Measurements from ENCODE around the gene TEKTIP1. TPM values are rescaled to one million over a fixed set of nuclear protein-coding genes. Genes with fewer than 3 reads are reported as not detected.

TEKTIP1 gene
- total RNA-seq, 1 experiment from 2014 or later: 2.7 TPM

- CTCF ChIA-PET: interaction anchor here (0.7 kb wide), 1 partner anchor 91 kb away, joined by 7 read pairs; no protein-coding TSS in a partner anchor
- H3K4me1 Mint-ChIP-seq (ENCODE audit: low read depth, unreplicated experiment): no peaks in the 10 kb centered on the region
- H3K36me3 Mint-ChIP-seq (ENCODE audit: insufficient read depth, unreplicated experiment): peaks cover 72% of the 10 kb centered on the region
- TF ChIP-seq CTCF (IDR thresholded peaks at IDR 0.05; ENCODE audit: unreplicated experiment): no peak
- no peak overlapping the region for H3K27ac Mint-ChIP-seq (ENCODE audit: unreplicated experiment)
- BruUV-seq (replicated peaks): no TSS peak
- H3K27me3 Mint-ChIP-seq (ENCODE audit: unreplicated experiment): no peaks in the 10 kb centered on the region
- intact Hi-C loops (cut with micrococcal nuclease; ENCODE audit: unreplicated experiment): no loop called here
- no peak overlapping the region for H3K4me3 Mint-ChIP-seq (ENCODE audit: low read depth, unreplicated experiment)
- H3K9me3 Mint-ChIP-seq (ENCODE audit: low read depth, unreplicated experiment): no peaks in the 10 kb centered on the region
- DNase-seq: no peak
Measured at GRCh38 chr19:3535563-3535965, 3.4 kb upstream of the TEKTIP1 start.

DNA sequence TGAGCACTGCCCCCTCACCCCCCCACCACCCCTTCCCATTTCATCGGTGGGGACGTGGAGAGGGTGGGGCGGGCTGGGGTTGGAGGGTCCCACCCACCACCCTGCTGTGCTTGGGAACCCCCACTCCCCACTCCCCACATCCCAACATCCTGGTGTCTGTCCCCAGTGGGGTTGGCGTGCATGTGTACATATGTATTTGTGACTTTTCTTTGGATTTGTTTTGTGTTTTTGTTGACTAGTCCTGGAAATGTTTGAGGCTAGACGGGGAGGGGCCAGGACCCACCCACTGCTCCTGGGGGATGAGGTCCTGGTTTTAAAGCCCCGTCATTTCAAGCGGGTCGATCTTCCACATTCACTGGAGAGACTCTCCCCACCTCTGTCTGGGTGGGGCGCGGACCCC lies 3.0 kb upstream of the TEKTIP1 start:
- no peak for TF ChIP-seq CTCF (IDR thresholded peaks at IDR 0.05; ENCODE audit: unreplicated experiment)
- BruUV-seq (replicated peaks): no TSS peak
- Mint-ChIP-seq H3K4me1 (ENCODE audit: low read depth, unreplicated experiment) (no peaks in the 10 kb centered on the region), H3K27me3 (ENCODE audit: unreplicated experiment) (no peaks in the 10 kb centered on the region), H3K27ac (ENCODE audit: unreplicated experiment) (no peak overlapping the region), H3K9me3 (ENCODE audit: low read depth, unreplicated experiment) (no peaks in the 10 kb centered on the region), H3K4me3 (ENCODE audit: low read depth, unreplicated experiment) (no peak overlapping the region), H3K36me3 (ENCODE audit: insufficient read depth, unreplicated experiment) (peaks cover 72% of the 10 kb centered on the region)
- DNase-seq: no peak
- CTCF ChIA-PET: interaction anchor here (0.6 to 1.0 kb wide), 3 partner anchors 9 to 92 kb away, joined by 3 to 7 read pairs (median 3); no protein-coding TSS in a partner anchor
- intact Hi-C loops (cut with micrococcal nuclease; ENCODE audit: unreplicated experiment): no loop called here

GRCh38 chr19:3536429-3537100 lies 2.4 kb upstream of the TEKTIP1 start:
- BruUV-seq (replicated peaks): no TSS peak
- CTCF ChIA-PET: interaction anchor here (0.6 to 1.0 kb wide), 3 partner anchors 9 to 27 kb away, joined by 3 read pairs; no protein-coding TSS in a partner anchor
- no peak for DNase-seq

GRCh38 chr19:3537101-3537437 lies 1.9 kb upstream of the TEKTIP1 start:
- peak overlapping the region; percentile 37 for H3K27ac Mint-ChIP-seq (ENCODE audit: unreplicated experiment)
- CTCF ChIA-PET: interaction anchor here (0.6 to 1.0 kb wide), 2 partner anchors 8 to 28 kb away, joined by 3 read pairs; no protein-coding TSS in a partner anchor
- H3K4me3 Mint-ChIP-seq (ENCODE audit: low read depth, unreplicated experiment): no peak overlapping the region

More at GRCh38 chr19:3536429-3537100, 2.4 kb upstream of the TEKTIP1 start:
- Mint-ChIP-seq H3K27me3 (ENCODE audit: unreplicated experiment) (no peaks in the 10 kb centered on the region), H3K4me1 (ENCODE audit: low read depth, unreplicated experiment) (no peaks in the 10 kb centered on the region), H3K27ac (ENCODE audit: unreplicated experiment) (no peak overlapping the region), H3K4me3 (ENCODE audit: low read depth, unreplicated experiment) (no peak overlapping the region), H3K36me3 (ENCODE audit: insufficient read depth, unreplicated experiment) (peaks cover 67% of the 10 kb centered on the region), H3K9me3 (ENCODE audit: low read depth, unreplicated experiment) (no peaks in the 10 kb centered on the region)
- intact Hi-C loops (cut with micrococcal nuclease; ENCODE audit: unreplicated experiment): no loop called here
- TF ChIP-seq CTCF (IDR thresholded peaks at IDR 0.05; ENCODE audit: unreplicated experiment): no peak

More at GRCh38 chr19:3537101-3537437, 1.9 kb upstream of the TEKTIP1 start:
- no peaks in the 10 kb centered on the region for H3K9me3 Mint-ChIP-seq (ENCODE audit: low read depth, unreplicated experiment)
- intact Hi-C loops (cut with micrococcal nuclease; ENCODE audit: unreplicated experiment): no loop called here
- TF ChIP-seq CTCF (IDR thresholded peaks at IDR 0.05; ENCODE audit: unreplicated experiment): no peak
- no peaks in the 10 kb centered on the region for H3K4me1 Mint-ChIP-seq (ENCODE audit: low read depth, unreplicated experiment)
- H3K27me3 Mint-ChIP-seq (ENCODE audit: unreplicated experiment): no peaks in the 10 kb centered on the region
- no TSS peak for BruUV-seq (replicated peaks)
- peaks cover 66% of the 10 kb centered on the region for H3K36me3 Mint-ChIP-seq (ENCODE audit: insufficient read depth, unreplicated experiment)
- DNase-seq: no peak

All from Calu3 (cell line).